HG02678 (cell line): Measurements from ENCODE around the gene RPS6KL1.

Source experiments
- ATAC-seq: cut with Tn5 transposase; IDR thresholded peaks from one replicate; pipeline ENCODE4 v1.9.1; 2021; ENCODE audit warnings: mild to moderate bottlenecking, moderate library complexity; ENCODE audit not compliant: unreplicated experiment

RPS6KL1 gene

GRCh38 chr14:74859757-74860552, 63.1 kb downstream of the RPS6KL1 start:
- ATAC-seq: no peak

GRCh38 chr14:74858022-74858421, 65.0 kb downstream of the RPS6KL1 start:
- ATAC-seq: no peak

GRCh38 chr14:74856366-74856765, 66.7 kb downstream of the RPS6KL1 start:
- ATAC-seq: no peak

- no peak for ATAC-seq
Observed at GRCh38 chr14:74855945-74856344, 67.1 kb downstream of the RPS6KL1 start.

- ATAC-seq: no peak
Observed at GRCh38 chr14:74855021-74855420, 68.0 kb downstream of the RPS6KL1 start.
